AG09319 (cell line): ENCODE data around the gene NADSYN1.

ENCODE experiments used
- DNase-seq: peaks from one replicate; pipeline ENCODE4 v3.0.0-alpha.2; 2010; ENCODE audit warnings: low read depth; ENCODE audit errors: extremely low read depth
- CTCF ChIP-seq: IDR thresholded peaks from 2 replicates; pipeline ENCODE4 v1.5.1; 2011; ENCODE audit warnings: low read depth, mild to moderate bottlenecking, inconsistent platforms, low read length, moderate library complexity

NADSYN1 gene

GRCh38 chr11:71426413-71426812 is 26.6 kb upstream of the NADSYN1 start:
- DNase-seq = no peak
- no peak for TF ChIP-seq CTCF

DNA sequence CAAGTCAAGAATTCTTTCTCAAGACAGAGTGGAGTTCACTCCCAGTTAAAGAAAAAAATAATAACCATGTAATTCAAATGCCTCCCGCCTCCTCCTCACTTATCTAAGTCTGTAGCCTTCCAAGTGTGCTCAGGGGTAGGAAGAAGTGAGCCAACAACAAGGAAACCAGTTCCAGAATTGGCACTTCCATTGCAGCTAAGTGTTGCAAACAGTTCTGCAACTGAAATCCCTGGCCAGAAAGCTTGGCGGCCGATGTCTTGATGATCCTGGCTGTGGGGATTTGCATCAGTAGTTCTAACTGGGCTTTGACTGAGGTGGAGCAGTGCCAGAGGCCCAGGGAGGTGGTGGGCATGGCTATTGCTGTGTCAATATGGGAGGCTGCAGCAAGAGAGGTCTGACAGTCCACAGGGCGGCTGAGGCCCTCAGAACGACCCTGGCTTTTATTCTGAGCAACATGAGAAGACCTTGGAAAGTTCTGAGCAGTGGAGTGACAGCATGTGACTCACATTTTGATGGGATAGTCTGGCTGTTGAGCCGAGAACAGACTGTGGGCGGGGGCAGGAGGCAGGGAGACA is 24.1 kb upstream of the NADSYN1 start:
- no peak for TF ChIP-seq CTCF

GRCh38 chr11:71429701-71430100 is 23.3 kb upstream of the NADSYN1 start:
- no peak for TF ChIP-seq CTCF
- DNase-seq = no peak

More for the DNA sequence above, 24.1 kb upstream of the NADSYN1 start:
- DNase-seq = no peak

GRCh38 chr11:71430166-71430565 is 22.8 kb upstream of the NADSYN1 start:
- TF ChIP-seq CTCF = no peak
- DNase-seq = no peak

DNA sequence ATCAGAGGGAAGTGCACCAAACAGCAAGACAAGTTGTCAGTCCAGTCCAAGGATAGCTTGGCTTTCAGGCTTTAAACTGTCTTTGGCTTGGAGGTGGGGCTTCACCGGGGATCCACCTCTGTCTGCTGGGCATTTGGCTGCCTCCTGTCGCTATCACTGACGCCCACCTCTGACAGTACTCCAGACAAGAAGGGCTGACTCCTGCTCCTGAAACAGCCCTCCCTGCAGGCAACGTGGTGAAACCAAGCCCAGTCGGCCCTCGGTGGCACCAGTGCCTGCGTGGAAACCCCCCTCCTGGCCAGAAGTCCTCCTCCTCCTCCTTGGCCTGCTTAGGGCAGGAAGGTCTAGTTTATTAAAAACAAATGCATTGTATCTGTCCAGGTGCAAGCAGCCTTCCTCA is 21.7 kb upstream of the NADSYN1 start:
- no peak for TF ChIP-seq CTCF
- DNase-seq = no peak

GRCh38 chr11:71432761-71433647 is 20.0 kb upstream of the NADSYN1 start:
- no peak for DNase-seq

More at GRCh38 chr11:71432761-71433647, 20.0 kb upstream of the NADSYN1 start:
- no peak for TF ChIP-seq CTCF
